Right ventricle myocardium superior (tissue), 1 donor: ENCODE data around the gene HES4. TPM values are rescaled to one million over a fixed set of nuclear protein-coding genes. Genes with fewer than 3 reads are reported as not detected.
A peak's percentile ranks its signal among the peaks of the same experiment; 100 is the strongest.
"Not testable (repeated sequence)": the region's sequence is repeated elsewhere in the genome, so short reads cannot be mapped to it uniquely, and the experiment has no call there.

Experiments used
- ATAC-seq: fragments of 200-7000 bp; cut with Tn5 transposase; one replicate; pipeline ENCODE4 v1.9.1; 2020; ENCODE audit warnings: mild to moderate bottlenecking; ENCODE audit not compliant: poor library complexity
- DNase-seq: peaks from one replicate; pipeline ENCODE4 v3.0.0-alpha.2; 2020
- intact Hi-C: fragments of 100-400 bp; cut with DNase I; formaldehyde crosslinking; loops from one replicate; pipeline ENCODE4 v1.11.2; 2022
- total RNA-seq: library from RNA; stranded (reverse); fragmentation: NEBNext Ultra II Directional; extraction: Animal tissue kit (Norgen Biotek cat#: 25700); gene quantifications from one replicate; pipeline ENCODE4 v1.2.1, GENCODE V29; 2021
- donor health status: DM: no; HTN: yes; CAD: no; lungs with severe emphysema.

HES4 gene
- total RNA-seq, 1 donor from 2014 or later: 27.4 TPM

GRCh38 chr1:1035291-1035943, 35.5 kb upstream of the HES4 start:
- DNase-seq (no peak), ATAC-seq (no peak)
- intact Hi-C loops: no loop called here

GRCh38 chr1:1034439-1034781, 34.5 kb upstream of the HES4 start:
- no peak for ATAC-seq
- no peak for DNase-seq
- intact Hi-C loops: no loop called here

GRCh38 chr1:1033731-1034438, 34.0 kb upstream of the HES4 start:
- no peak for ATAC-seq
- DNase-seq: no peak
- intact Hi-C loops: no loop called here

- DNase-seq: peak; percentile 80
- peak; percentile 88 for ATAC-seq
- intact Hi-C loops: no loop called here
These were observed 33.2 kb upstream of the HES4 start for GRCh38 chr1:1033009-1033587.

- intact Hi-C loops: no loop called here
- ATAC-seq (peak; percentile 76), DNase-seq (no peak)
These were observed 32.5 kb upstream of the HES4 start for GRCh38 chr1:1032424-1032823.

GRCh38 chr1:1031659-1032235, 31.9 kb upstream of the HES4 start:
- no peak for DNase-seq
- intact Hi-C loops: no loop called here
- ATAC-seq: no peak

GRCh38 chr1:1030867-1031658, 31.2 kb upstream of the HES4 start:
- ATAC-seq, DNase-seq, intact Hi-C loops: not testable (repeated sequence)

GRCh38 chr1:1027791-1028190, 27.9 kb upstream of the HES4 start:
- intact Hi-C loops: no loop called here
- ATAC-seq (no peak), DNase-seq (no peak)

GRCh38 chr1:1026599-1027413, 26.9 kb upstream of the HES4 start:
- DNase-seq: no peak
- intact Hi-C loops: no loop called here
- no peak for ATAC-seq

GRCh38 chr1:1025730-1026129, 25.8 kb upstream of the HES4 start:
- intact Hi-C loops: no loop called here
- no peak for ATAC-seq
- no peak for DNase-seq

- DNase-seq (no peak), ATAC-seq (peak; percentile 5)
- intact Hi-C loops: no loop called here
These were observed 25.1 kb upstream of the HES4 start for GRCh38 chr1:1024771-1025699.

- DNase-seq (no peak), ATAC-seq (no peak)
- intact Hi-C loops: no loop called here
These were observed 24.4 kb upstream of the HES4 start for GRCh38 chr1:1024149-1024770.

- intact Hi-C loops: no loop called here
- ATAC-seq (no peak), DNase-seq (no peak)
These were observed 23.8 kb upstream of the HES4 start for GRCh38 chr1:1023700-1024099.

GRCh38 chr1:1022302-1023009, 22.6 kb upstream of the HES4 start:
- intact Hi-C loops: no loop called here
- DNase-seq (no peak), ATAC-seq (no peak)

GRCh38 chr1:1021920-1022259, 22.0 kb upstream of the HES4 start:
- intact Hi-C loops: no loop called here
- DNase-seq: no peak
- no peak for ATAC-seq
